HL-60 (cell line): Measurements from ENCODE around the gene EPS8L1.
"Not testable (repeated sequence)": the region's sequence is repeated elsewhere in the genome, so short reads cannot be mapped to it uniquely, and the experiment has no call there.

Experiments
- DNase-seq, 2 experiments: peaks; one replicate each; pipeline ENCODE4 v3.0.0-alpha.2; 2010 to 2020; ENCODE audit warnings: low read depth in 1 of 2, low spot score in 1 of 2
- H3K27ac ChIP-seq: fragments of 250-450 bp; sonication (Bioruptor Pico); replicated peaks from 2 replicates; pipeline ENCODE4 v1.5.1; 2020; ENCODE audit warnings: mild to moderate bottlenecking, moderate library complexity
- H3K27me3 ChIP-seq: fragments of 250-450 bp; sonication (Bioruptor Pico); 2 replicates; pipeline ENCODE4 v1.5.1; 2021; ENCODE audit warnings: mild to moderate bottlenecking, moderate library complexity; ENCODE audit not compliant: insufficient read depth, poor library complexity, severe bottlenecking
- H3K4me3 ChIP-seq: replicated peaks from 2 replicates; pipeline ENCODE4 v1.5.1; 2011; ENCODE audit warnings: mild to moderate bottlenecking, control low read depth, low read length; ENCODE audit not compliant: insufficient read depth
- GABPA ChIP-seq: IDR thresholded peaks from 2 replicates; pipeline ENCODE4 v1.6.1; 2012; ENCODE audit warnings: low read depth
- POLR2AphosphoS5 ChIP-seq: IDR thresholded peaks from 2 replicates; pipeline ENCODE4 v1.6.1; 2012; ENCODE audit warnings: low read depth
- SPI1 ChIP-seq: IDR thresholded peaks from 2 replicates; pipeline ENCODE4 v1.6.1; 2012; ENCODE audit warnings: low read depth, mild to moderate bottlenecking, borderline replicate concordance
- TF ChIP-seq, protein P1 (sequence below): IDR thresholded peaks from 2 replicates; pipeline ENCODE4 v1.6.1; 2012; ENCODE audit warnings: low read depth; ENCODE audit not compliant: insufficient replicate concordance
- TF ChIP-seq, protein P2 (sequence below): IDR thresholded peaks from one replicate; pipeline ENCODE4 v1.5.1; 2011; ENCODE audit warnings: low read length, control low read depth, inconsistent platforms; ENCODE audit not compliant: insufficient read depth

EPS8L1 gene

DNA sequence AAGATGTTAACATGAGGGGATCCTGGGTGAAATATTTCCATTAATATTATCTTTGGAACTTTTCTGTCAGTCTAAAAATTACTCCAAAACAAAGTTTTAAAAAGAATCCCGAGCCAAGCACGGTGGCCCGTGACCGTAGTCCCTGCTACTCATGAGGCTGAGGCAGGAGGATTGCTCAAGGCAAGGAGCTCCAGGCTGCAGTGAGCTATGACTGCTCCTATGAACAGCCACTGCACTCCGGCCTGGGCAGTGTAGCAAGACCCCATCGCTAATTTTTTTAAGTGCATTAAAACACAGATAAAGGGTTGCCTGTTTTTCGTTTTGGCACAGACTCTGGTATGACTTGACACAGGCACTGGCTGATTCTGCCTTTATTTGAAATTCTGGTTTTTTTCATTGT, 44.5 kb upstream of the EPS8L1 start:
- no peak overlapping the region for H3K4me3 ChIP-seq
- TF ChIP-seq GABPA: no peak
- TF ChIP-seq SPI1: no peak
- TF ChIP-seq, protein P1, sequence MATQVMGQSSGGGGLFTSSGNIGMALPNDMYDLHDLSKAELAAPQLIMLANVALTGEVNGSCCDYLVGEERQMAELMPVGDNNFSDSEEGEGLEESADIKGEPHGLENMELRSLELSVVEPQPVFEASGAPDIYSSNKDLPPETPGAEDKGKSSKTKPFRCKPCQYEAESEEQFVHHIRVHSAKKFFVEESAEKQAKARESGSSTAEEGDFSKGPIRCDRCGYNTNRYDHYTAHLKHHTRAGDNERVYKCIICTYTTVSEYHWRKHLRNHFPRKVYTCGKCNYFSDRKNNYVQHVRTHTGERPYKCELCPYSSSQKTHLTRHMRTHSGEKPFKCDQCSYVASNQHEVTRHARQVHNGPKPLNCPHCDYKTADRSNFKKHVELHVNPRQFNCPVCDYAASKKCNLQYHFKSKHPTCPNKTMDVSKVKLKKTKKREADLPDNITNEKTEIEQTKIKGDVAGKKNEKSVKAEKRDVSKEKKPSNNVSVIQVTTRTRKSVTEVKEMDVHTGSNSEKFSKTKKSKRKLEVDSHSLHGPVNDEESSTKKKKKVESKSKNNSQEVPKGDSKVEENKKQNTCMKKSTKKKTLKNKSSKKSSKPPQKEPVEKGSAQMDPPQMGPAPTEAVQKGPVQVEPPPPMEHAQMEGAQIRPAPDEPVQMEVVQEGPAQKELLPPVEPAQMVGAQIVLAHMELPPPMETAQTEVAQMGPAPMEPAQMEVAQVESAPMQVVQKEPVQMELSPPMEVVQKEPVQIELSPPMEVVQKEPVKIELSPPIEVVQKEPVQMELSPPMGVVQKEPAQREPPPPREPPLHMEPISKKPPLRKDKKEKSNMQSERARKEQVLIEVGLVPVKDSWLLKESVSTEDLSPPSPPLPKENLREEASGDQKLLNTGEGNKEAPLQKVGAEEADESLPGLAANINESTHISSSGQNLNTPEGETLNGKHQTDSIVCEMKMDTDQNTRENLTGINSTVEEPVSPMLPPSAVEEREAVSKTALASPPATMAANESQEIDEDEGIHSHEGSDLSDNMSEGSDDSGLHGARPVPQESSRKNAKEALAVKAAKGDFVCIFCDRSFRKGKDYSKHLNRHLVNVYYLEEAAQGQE: no peak
- no peak for TF ChIP-seq POLR2AphosphoS5
- TF ChIP-seq, protein P2, sequence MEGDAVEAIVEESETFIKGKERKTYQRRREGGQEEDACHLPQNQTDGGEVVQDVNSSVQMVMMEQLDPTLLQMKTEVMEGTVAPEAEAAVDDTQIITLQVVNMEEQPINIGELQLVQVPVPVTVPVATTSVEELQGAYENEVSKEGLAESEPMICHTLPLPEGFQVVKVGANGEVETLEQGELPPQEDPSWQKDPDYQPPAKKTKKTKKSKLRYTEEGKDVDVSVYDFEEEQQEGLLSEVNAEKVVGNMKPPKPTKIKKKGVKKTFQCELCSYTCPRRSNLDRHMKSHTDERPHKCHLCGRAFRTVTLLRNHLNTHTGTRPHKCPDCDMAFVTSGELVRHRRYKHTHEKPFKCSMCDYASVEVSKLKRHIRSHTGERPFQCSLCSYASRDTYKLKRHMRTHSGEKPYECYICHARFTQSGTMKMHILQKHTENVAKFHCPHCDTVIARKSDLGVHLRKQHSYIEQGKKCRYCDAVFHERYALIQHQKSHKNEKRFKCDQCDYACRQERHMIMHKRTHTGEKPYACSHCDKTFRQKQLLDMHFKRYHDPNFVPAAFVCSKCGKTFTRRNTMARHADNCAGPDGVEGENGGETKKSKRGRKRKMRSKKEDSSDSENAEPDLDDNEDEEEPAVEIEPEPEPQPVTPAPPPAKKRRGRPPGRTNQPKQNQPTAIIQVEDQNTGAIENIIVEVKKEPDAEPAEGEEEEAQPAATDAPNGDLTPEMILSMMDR: no peak
- no peak for DNase-seq

DNA sequence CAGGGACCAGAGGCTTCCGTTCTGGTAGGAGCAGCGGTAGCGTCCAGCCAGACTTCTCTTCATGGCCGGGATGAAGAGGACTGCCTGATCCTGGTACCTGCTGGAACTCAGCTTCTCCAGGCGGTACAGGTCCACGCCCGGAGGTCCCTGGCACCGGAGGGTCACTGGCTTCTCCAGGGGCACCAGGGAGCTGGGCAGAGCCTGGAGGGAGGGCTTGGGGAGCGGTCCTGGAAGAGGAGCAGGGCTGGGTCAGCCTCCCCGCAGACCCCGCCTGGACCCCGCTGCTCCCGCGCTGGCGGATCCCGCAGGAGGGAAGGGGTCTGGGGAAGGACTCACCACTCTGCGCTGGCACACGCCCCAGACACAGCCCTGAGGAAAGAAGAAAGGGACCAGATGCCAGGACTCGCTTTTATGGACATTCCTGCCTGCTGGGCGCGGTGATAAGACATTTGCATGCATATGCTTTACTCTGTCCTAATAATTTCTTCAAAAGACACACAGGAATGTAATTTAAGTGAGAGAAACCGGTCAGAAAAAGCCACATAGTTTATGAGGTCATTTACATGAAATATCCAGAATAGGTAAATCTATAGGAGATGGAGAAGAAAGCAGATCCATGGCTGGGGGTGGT, 43.4 kb upstream of the EPS8L1 start:
- no peak for DNase-seq
- TF ChIP-seq, protein P1: no peak
- TF ChIP-seq, protein P2: no peak
- TF ChIP-seq POLR2AphosphoS5 (no peak), SPI1 (no peak), GABPA (no peak)
- Histone ChIP-seq H3K27me3 (no peaks in the 10 kb centered on the region), H3K27ac (no peak overlapping the region), H3K4me3 (no peak overlapping the region)

More for the DNA sequence above, 44.5 kb upstream of the EPS8L1 start:
- no peak overlapping the region for H3K27ac ChIP-seq
- H3K27me3 ChIP-seq: no peaks in the 10 kb centered on the region

- H3K4me3 ChIP-seq, H3K27ac ChIP-seq, DNase-seq, H3K27me3 ChIP-seq: not testable (repeated sequence)
Observed at GRCh38 chr19:55032976-55033643, 42.6 kb upstream of the EPS8L1 start.

- TF ChIP-seq POLR2AphosphoS5: no peak
- TF ChIP-seq, protein P1: no peak
- no peak for TF ChIP-seq SPI1
- TF ChIP-seq, protein P2: no peak
- no peak for TF ChIP-seq GABPA
- DNase-seq: no peak
- H3K27ac ChIP-seq: no peak overlapping the region
- H3K27me3 ChIP-seq: no peaks in the 10 kb centered on the region
- H3K4me3 ChIP-seq: no peak overlapping the region
Observed at GRCh38 chr19:55034751-55035150, 40.9 kb upstream of the EPS8L1 start.
